K562 (cell line): ENCODE results near the gene RAB17. TPM values are rescaled to one million over a fixed set of nuclear protein-coding genes. Genes with fewer than 3 reads are reported as not detected.

ENCODE experiments used
- ATAC-seq: fragments of 200-7000 bp; cut with Tn5 transposase; 3 replicates; pipeline ENCODE4 v1.9.1; 2020; ENCODE audit warnings: moderate library complexity
- BruUV-seq: library from RNA; stranded (reverse); fragments of 400-500 nt; replicated peaks from 2 replicates; lab custom pipeline; 2021; lab: Mats Ljungman, UMichigan
- CTCF ChIA-PET: fragments of 300-600 bp; formaldehyde crosslinking; extraction: SDS; loops from one replicate; lab custom pipeline; 2021; ENCODE audit warnings: low intra/inter-chr PET ratio; lab: Yijun Ruan, JAX
- POLR2A ChIA-PET: fragments of 300-600, 350-650 bp; sonication (Branson Sonifier 250); formaldehyde crosslinking; extraction: SDS; loops from one replicate; lab custom pipeline; 2021; ENCODE audit warnings: antibody characterized with exemption, inconsistent platforms; lab: Yijun Ruan, JAX
- DNase-seq, 4 experiments: peaks; one replicate each; pipeline versions ENCODE4 v3.0.0 to v3.0.0-alpha.2; 2011 to 2018; ENCODE audit warnings: low spot score in 3 of 4, mixed read lengths in 3 of 4; ENCODE audit errors: extremely low read depth in 1 of 4
- FAIRE-seq: peaks from 2 replicates; lab custom pipeline; 2011; peaks lifted over from hg19 to GRCh38; lab: Jason Lieb, UNC
- H2AFZ ChIP-seq: 2 replicates; pipeline ENCODE4 v1.6.0; 2011; ENCODE audit warnings: low read depth, low read length, control low read depth, inconsistent platforms
- H3K27ac ChIP-seq: fragments of 200-600 bp; 3 replicates; pipeline ENCODE4 v1.8.0; 2011; ENCODE audit warnings: low read depth, mild to moderate bottlenecking, control low read depth, inconsistent platforms, low read length, moderate library complexity, mixed read lengths; ENCODE audit errors: extremely low read depth
- H3K27me3 ChIP-seq, 2 experiments: fragments of 300-600 bp in 1 of 2; 2 replicates in 1 of 2; 3 replicates in 1 of 2; pipeline versions ENCODE4 v1.6.0 to v1.8.0; 2011; ENCODE audit warnings: inconsistent platforms in 2 of 2, low read length in 2 of 2, mild to moderate bottlenecking in 1 of 2, mixed read lengths in 1 of 2, moderate library complexity in 1 of 2; ENCODE audit not compliant: control insufficient read depth in 2 of 2, insufficient read depth in 2 of 2
- H3K36me3 ChIP-seq: fragments of 300-600 bp; 3 replicates; pipeline ENCODE4 v1.8.0; 2011; ENCODE audit warnings: mild to moderate bottlenecking, low read length, inconsistent platforms; ENCODE audit not compliant: control insufficient read depth, insufficient read depth
- H3K4me1 ChIP-seq, 2 experiments: fragments of 200-600 bp in 1 of 2; replicated peaks in 1 of 2; 2 replicates in 1 of 2; 3 replicates in 1 of 2; pipeline versions ENCODE4 v1.5.1 to v1.8.0; 2011; ENCODE audit warnings: inconsistent platforms in 2 of 2, low read length in 2 of 2, mild to moderate bottlenecking in 1 of 2, mixed read lengths in 1 of 2, moderate library complexity in 1 of 2; ENCODE audit not compliant: control insufficient read depth in 2 of 2, insufficient read depth in 2 of 2
- H3K4me2 ChIP-seq: 2 replicates; pipeline ENCODE4 v1.6.1; 2011; ENCODE audit warnings: low read length, control low read depth, inconsistent platforms, mixed read lengths; ENCODE audit not compliant: insufficient read depth
- H3K4me3 ChIP-seq: fragments of 200-600 bp; sonication (generic), shearing (Covaris generic); 2 replicates; pipeline ENCODE4 v1.5.1; 2016; ENCODE audit warnings: control low read depth, inconsistent platforms
- H3K79me2 ChIP-seq: fragments of 200-600 bp; 3 replicates; pipeline ENCODE4 v1.8.0; 2011; ENCODE audit warnings: low read length, inconsistent platforms; ENCODE audit not compliant: control insufficient read depth, insufficient read depth
- H3K9ac ChIP-seq, 2 experiments: 2 replicates each; pipeline versions ENCODE4 v1.6.0 to v1.6.1; 2011; ENCODE audit warnings: low read depth in 2 of 2, low read length in 2 of 2, control low read depth in 1 of 2, inconsistent platforms in 1 of 2, mild to moderate bottlenecking in 1 of 2, mixed read lengths in 1 of 2; ENCODE audit not compliant: insufficient read depth in 1 of 2
- H3K9me1 ChIP-seq: one replicate; pipeline ENCODE4 v1.6.0; 2011; ENCODE audit warnings: inconsistent platforms, mild to moderate bottlenecking, low read length, moderate library complexity; ENCODE audit not compliant: control insufficient read depth, insufficient read depth
- H3K9me3 ChIP-seq: replicated peaks from 2 replicates; pipeline ENCODE4 v1.5.1; 2011; ENCODE audit warnings: low read depth, low read length, inconsistent platforms; ENCODE audit not compliant: control insufficient read depth, insufficient read depth
- H4K20me1 ChIP-seq: replicated peaks from 2 replicates; pipeline ENCODE4 v1.6.1; 2011; ENCODE audit warnings: low read length, inconsistent platforms, mixed read lengths; ENCODE audit not compliant: control insufficient read depth, insufficient read depth
- ARID2 ChIP-seq: fragments of 450-650 bp; IDR thresholded peaks from 2 replicates; pipeline ENCODE4 v1.6.1; 2017; ENCODE audit warnings: antibody characterized with exemption, mild to moderate bottlenecking
- CBX1 ChIP-seq: sonication (generic); IDR thresholded peaks from 2 replicates; pipeline ENCODE4 v1.6.1; 2016; ENCODE audit warnings: antibody characterized with exemption, low read depth, mild to moderate bottlenecking
- CBX8 ChIP-seq: fragments of 200-600 bp; sonication (generic); IDR thresholded peaks from 2 replicates; pipeline ENCODE4 v1.6.1; 2012; ENCODE audit warnings: borderline replicate concordance, mixed run types, low read depth, mild to moderate bottlenecking, moderate library complexity, mixed read lengths, low read length, control low read depth, inconsistent platforms; ENCODE audit not compliant: poor library complexity, severe bottlenecking; ENCODE audit errors: extremely low read depth
- ERF ChIP-seq: fragments of 450-650 bp; formaldehyde crosslinking; IDR thresholded peaks from 2 replicates; pipeline ENCODE4 v1.4.0; 2020; ENCODE audit warnings: mild to moderate bottlenecking, mixed read lengths
- FOXP1 ChIP-seq: sonication (generic); formaldehyde crosslinking; IDR thresholded peaks from 2 replicates; pipeline ENCODE4 v1.8.0; 2022; ENCODE audit warnings: mild to moderate bottlenecking, missing genetic modification reagents
- MIER1 ChIP-seq: fragments of 450-650 bp; IDR thresholded peaks from 2 replicates; pipeline ENCODE4 v1.6.1; 2016; ENCODE audit warnings: antibody characterized with exemption, mild to moderate bottlenecking, low read depth
- PCBP1 ChIP-seq: fragments of 200-400 bp; formaldehyde crosslinking; IDR thresholded peaks from 2 replicates; pipeline ENCODE4 v1.6.1; 2018; ENCODE audit warnings: mild to moderate bottlenecking, low read depth, low read length; ENCODE audit not compliant: poor library complexity, severe bottlenecking
- TAF15 ChIP-seq: fragments of 200-400 bp; formaldehyde crosslinking; IDR thresholded peaks from 2 replicates; pipeline ENCODE4 v1.6.1; 2017; ENCODE audit warnings: mild to moderate bottlenecking, low read depth, low read length, moderate library complexity
- TSC22D4 ChIP-seq: fragments of 450-650 bp; IDR thresholded peaks from 2 replicates; pipeline ENCODE4 v1.6.1; 2016; ENCODE audit warnings: missing genetic modification characterization, missing biosample characterization, control low read depth
- ZKSCAN1 ChIP-seq: fragments of 150-350 bp; IDR thresholded peaks from 2 replicates; pipeline ENCODE4 v1.6.1; 2016; ENCODE audit warnings: low read depth, low read length
- ZNF174 ChIP-seq: fragments of 250-450 bp; sonication (Bioruptor Pico); IDR thresholded peaks from 2 replicates; pipeline ENCODE4 v1.4.0; 2020; ENCODE audit warnings: mild to moderate bottlenecking
- ZNF282 ChIP-seq: sonication (generic); formaldehyde crosslinking; IDR thresholded peaks from 2 replicates; pipeline ENCODE4 v1.8.1; 2023; ENCODE audit warnings: missing genetic modification reagents
- ZNF395 ChIP-seq: fragments of 200-800 bp; sonication (Bioruptor generic); IDR thresholded peaks from 2 replicates; pipeline ENCODE4 v1.6.1; 2017; ENCODE audit warnings: missing genetic modification characterization, missing compliant biosample characterization
- ZNF444 ChIP-seq: fragments of 250-450 bp; sonication (Bioruptor Pico); IDR thresholded peaks from 2 replicates; pipeline ENCODE4 v1.4.0; 2020; ENCODE audit warnings: mild to moderate bottlenecking, moderate library complexity
- ZNF668 ChIP-seq: fragments of 250-450 bp; sonication (Bioruptor Pico); IDR thresholded peaks from 2 replicates; pipeline ENCODE4 v1.8.0; 2022; ENCODE audit warnings: mild to moderate bottlenecking, inconsistent platforms
- ZNF717 ChIP-seq: fragments of 250-450 bp; sonication (Bioruptor Pico); IDR thresholded peaks from 2 replicates; pipeline ENCODE4 v1.5.0; 2021
- WGBS: fragments of 100-300 bp; shearing (Covaris generic); methylation state at CpG from one replicate; pipeline ENCODE4 v1.1.6; 2016; ENCODE audit warnings: low coverage, mixed read lengths; ENCODE audit not compliant: insufficient coverage; ENCODE audit errors: missing lambda C conversion rate; 5-methylcytosine and 5-hydroxymethylcytosine counted together
- in situ Hi-C: fragments of 300-500 bp; cut with MboI; formaldehyde crosslinking; loops from 4 replicates; pipeline ENCODE4 v1.15.0; 2018; ENCODE audit warnings: inconsistent platforms, mixed read lengths
- intact Hi-C: fragments of 100-400 bp; cut with micrococcal nuclease; formaldehyde crosslinking; loops from 2 replicates; pipeline ENCODE4 v1.14.2; 2022
- polyA plus RNA-seq, 8 experiments: library from polyadenylated mRNA; depleted of rRNA in 4 of 8; stranded (reverse) in 5 of 8; unstranded in 3 of 8; fragments of >200 nt; fragmentation: Nextera tagmentation in 2 of 8; fragmentation: Illumina TruSeq in 1 of 8; extraction: Ambion mirVana in 2 of 8; extraction: Trizol in 1 of 8; gene quantifications; 2 replicates each; pipeline versions ENCODE4 v1.2.1 to v1.2.3, GENCODE V29; 2011 to 2014; ENCODE audit warnings: inconsistent platforms in 1 of 8, missing spikeins in 1 of 8
- total RNA-seq, 7 experiments: library from RNA; depleted of rRNA in 6 of 7; stranded (reverse); fragments of >200 nt in 6 of 7; fragmentation: Illumina TruSeq in 2 of 7; extraction: Trizol in 2 of 7; gene quantifications; 2 replicates each; pipeline versions ENCODE4 v1.2.1 to v1.2.3, GENCODE V29; 2011 to 2021; ENCODE audit warnings: low replicate concordance in 1 of 7
- TF ChIP-seq, protein P1 (sequence below): sonication (generic); formaldehyde crosslinking; IDR thresholded peaks from 2 replicates; pipeline ENCODE4 v1.9.0; 2022; ENCODE audit warnings: mild to moderate bottlenecking, missing genetic modification reagents
- TF ChIP-seq, protein P2 (sequence below): fragments of 450-650 bp; IDR thresholded peaks from one replicate; pipeline ENCODE4 v1.6.1; 2018; ENCODE audit warnings: mild to moderate bottlenecking, moderate library complexity; ENCODE audit not compliant: partially characterized antibody

Gene RAB17
- total and polyA plus RNA-seq, 9 of the 15 experiments (the other 6 are each of a cell fraction or from before 2014, with no cell fraction given) = 0.13 TPM; not detected in 8

DNA sequence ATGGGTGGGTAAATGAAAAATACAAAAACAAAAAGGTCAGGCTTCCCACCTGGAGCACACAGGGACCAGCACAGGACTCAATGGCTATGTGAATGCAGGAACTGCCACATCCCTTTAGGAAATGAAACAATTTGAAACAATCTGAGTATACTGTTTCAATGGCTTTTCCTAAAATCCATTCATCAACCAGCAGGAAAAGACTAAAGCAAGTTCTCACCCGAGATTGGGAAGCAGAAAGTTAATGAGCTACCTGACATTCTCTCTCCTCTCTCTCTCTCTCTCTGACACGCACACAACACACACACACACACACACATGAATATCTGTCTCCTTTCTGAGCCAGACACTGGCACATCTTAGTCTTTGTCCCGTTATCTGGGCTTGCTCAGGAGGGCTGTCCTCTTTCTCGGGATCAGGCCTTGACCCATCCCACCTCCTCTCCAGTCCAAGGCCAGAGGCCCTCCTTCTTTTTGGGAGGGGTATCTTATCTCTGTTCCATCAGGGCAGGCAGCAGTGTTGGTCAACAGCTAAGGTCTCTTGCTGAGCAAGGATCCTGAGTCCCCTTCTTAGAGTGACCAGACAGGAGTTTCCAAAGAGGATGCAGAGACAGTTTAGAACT, 25.2 kb upstream of the RAB17 start (continued):
- no peak for TF ChIP-seq ZNF282 (CRISPR knock-in tag)
- TF ChIP-seq, all 486 proteins: peak for 0

DNA sequence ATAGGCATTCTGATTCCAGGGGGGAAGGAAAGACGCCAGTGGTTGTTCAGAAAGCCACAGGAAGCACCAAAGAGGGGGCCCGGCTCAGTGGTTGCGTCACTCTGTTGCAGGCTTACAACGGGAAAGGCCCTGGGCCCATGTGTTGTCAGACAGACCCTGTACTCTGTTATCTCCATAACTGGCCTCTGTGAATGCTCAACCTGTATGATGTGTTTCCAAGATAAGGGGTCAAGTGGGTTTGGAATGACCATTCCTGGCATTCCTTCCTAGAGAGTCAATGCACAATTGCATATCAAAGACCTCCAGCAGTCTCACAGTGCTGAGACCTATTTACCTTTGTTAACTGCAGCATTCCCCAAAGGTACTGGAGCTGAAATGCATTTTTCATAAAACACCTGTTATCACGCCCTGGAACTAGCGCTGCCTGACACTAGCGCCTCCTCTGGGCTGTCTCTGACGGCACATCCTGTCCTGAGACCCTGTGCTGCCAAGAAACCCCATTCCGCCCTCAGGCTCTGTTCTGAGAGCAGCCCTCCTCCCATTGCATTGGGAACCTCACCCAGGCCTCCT, 23.7 kb upstream of the RAB17 start:
- POLR2A ChIA-PET = interaction anchor here (0.6 kb wide), 1 partner anchor 119 kb away, joined by 3 read pairs; no protein-coding TSS in a partner anchor
- CTCF ChIA-PET = no interaction called here
- H3K9ac ChIP-seq = no peak overlapping the region
- TF ChIP-seq ZNF444 = no peak
- no peak for TF ChIP-seq ZNF717 (CRISPR knock-in tag)
- TF ChIP-seq, protein P1, sequence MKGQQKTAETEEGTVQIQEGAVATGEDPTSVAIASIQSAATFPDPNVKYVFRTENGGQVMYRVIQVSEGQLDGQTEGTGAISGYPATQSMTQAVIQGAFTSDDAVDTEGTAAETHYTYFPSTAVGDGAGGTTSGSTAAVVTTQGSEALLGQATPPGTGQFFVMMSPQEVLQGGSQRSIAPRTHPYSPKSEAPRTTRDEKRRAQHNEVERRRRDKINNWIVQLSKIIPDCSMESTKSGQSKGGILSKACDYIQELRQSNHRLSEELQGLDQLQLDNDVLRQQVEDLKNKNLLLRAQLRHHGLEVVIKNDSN (CRISPR knock-in tag) = no peak
- TF ChIP-seq, protein P2, sequence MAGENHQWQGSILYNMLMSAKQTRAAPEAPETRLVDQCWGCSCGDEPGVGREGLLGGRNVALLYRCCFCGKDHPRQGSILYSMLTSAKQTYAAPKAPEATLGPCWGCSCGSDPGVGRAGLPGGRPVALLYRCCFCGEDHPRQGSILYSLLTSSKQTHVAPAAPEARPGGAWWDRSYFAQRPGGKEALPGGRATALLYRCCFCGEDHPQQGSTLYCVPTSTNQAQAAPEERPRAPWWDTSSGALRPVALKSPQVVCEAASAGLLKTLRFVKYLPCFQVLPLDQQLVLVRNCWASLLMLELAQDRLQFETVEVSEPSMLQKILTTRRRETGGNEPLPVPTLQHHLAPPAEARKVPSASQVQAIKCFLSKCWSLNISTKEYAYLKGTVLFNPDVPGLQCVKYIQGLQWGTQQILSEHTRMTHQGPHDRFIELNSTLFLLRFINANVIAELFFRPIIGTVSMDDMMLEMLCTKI = no peak
- no peak for TF ChIP-seq ARID2
- no peak for TF ChIP-seq MIER1
- no peak for TF ChIP-seq FOXP1 (CRISPR knock-in tag)
- TF ChIP-seq ZNF395 = no peak
- no peak for TF ChIP-seq ERF (CRISPR knock-in tag)
- TF ChIP-seq TSC22D4 = no peak
- TF ChIP-seq ZNF668 (CRISPR knock-in tag) = no peak
- no peak for TF ChIP-seq PCBP1
- TF ChIP-seq ZNF174 (CRISPR knock-in tag) = no peak
- TF ChIP-seq CBX8 = no peak
- no peak for TF ChIP-seq TAF15
- no peak for TF ChIP-seq ZKSCAN1
- no peak for TF ChIP-seq CBX1

More for the DNA sequence above, 23.7 kb upstream of the RAB17 start:
- BruUV-seq = no TSS peak
- Histone ChIP-seq H4K20me1 (no peaks in the 10 kb centered on the region), H3K4me2 (no peak overlapping the region), H3K27me3 (peaks cover 0 to 18% of the 10 kb centered on the region in 2 experiments; a peak in 3 of 5 replicates), H3K79me2 (no peaks in the 10 kb centered on the region), H3K4me3 (no peak overlapping the region), H3K9me1 (no peaks in the 10 kb centered on the region), H3K9me3 (no peaks in the 10 kb centered on the region), H2AFZ (no peak overlapping the region), H3K36me3 (no peaks in the 10 kb centered on the region), H3K27ac (no peak overlapping the region), H3K4me1 (no peaks in the 10 kb centered on the region)
- DNase-seq = no peak
- in situ Hi-C loops (no loop called here), intact Hi-C loops (no loop called here)
- under 1% methylated on average over 8 of the region's 9 CpGs for WGBS
- no peak for ATAC-seq
- no peak for FAIRE-seq
